Suprapubic skin (tissue), 4 donors: ENCODE measurements around the gene ZBED1. TPM values are rescaled to one million over a fixed set of nuclear protein-coding genes. Genes with fewer than 3 reads are reported as not detected.
"Not testable (repeated sequence)": the region's sequence is repeated elsewhere in the genome, so short reads cannot be mapped to it uniquely, and the experiment has no call there.

Source experiments
- DNase-seq, 2 donors: peaks; one replicate each; pipeline ENCODE4 v3.0.0-alpha.2; 2019; ENCODE audit warnings: low spot score in 2 of 2
- H3K27ac ChIP-seq: fragments of 200-600 bp; sonication (generic); one replicate; pipeline ENCODE4 v1.5.1; 2019
- H3K27me3 ChIP-seq: fragments of 200-600 bp; sonication (generic); one replicate; pipeline ENCODE4 v1.5.1; 2019
- H3K36me3 ChIP-seq: fragments of 200-600 bp; sonication (generic); one replicate; pipeline ENCODE4 v1.5.1; 2019
- H3K4me1 ChIP-seq: fragments of 200-600 bp; sonication (generic); one replicate; pipeline ENCODE4 v1.5.1; 2019
- H3K4me3 ChIP-seq: fragments of 200-600 bp; sonication (generic); one replicate; pipeline ENCODE4 v1.5.1; 2019; ENCODE audit warnings: mild to moderate bottlenecking
- H3K9me3 ChIP-seq: fragments of 200-600 bp; sonication (generic); one replicate; pipeline ENCODE4 v1.5.1; 2019
- CTCF ChIP-seq, 2 donors: fragments of 200-600 bp in 1 of 2; fragments of 450-650 bp in 1 of 2; sonication (generic) in 1 of 2; IDR thresholded peaks; one replicate each; pipeline ENCODE4 v1.5.1; 2016 to 2019; ENCODE audit warnings: antibody characterized with exemption in 2 of 2, mild to moderate bottlenecking in 1 of 2, moderate library complexity in 1 of 2
- EP300 ChIP-seq: sonication (generic); formaldehyde crosslinking; IDR thresholded peaks from one replicate; pipeline ENCODE4 v1.6.1; 2017; ENCODE audit warnings: antibody characterized with exemption
- POLR2A ChIP-seq, 2 donors: fragments of 450-650 bp; IDR thresholded peaks; one replicate each; pipeline ENCODE4 v1.6.1; 2017; ENCODE audit warnings: antibody characterized with exemption in 2 of 2, mild to moderate bottlenecking in 2 of 2, moderate library complexity in 2 of 2
- POLR2AphosphoS5 ChIP-seq, 3 donors: sonication (generic); formaldehyde crosslinking; IDR thresholded peaks; one replicate each; pipeline ENCODE4 v1.6.1; 2017; ENCODE audit warnings: antibody characterized with exemption in 3 of 3
- WGBS: methylation state at CpG from one replicate; pipeline ENCODE4 v1.1.5; 2018; 5-methylcytosine and 5-hydroxymethylcytosine counted together
- total RNA-seq, 4 donors: library from RNA; depleted of rRNA; stranded (reverse); fragments of >200 nt; gene quantifications; one replicate each; pipeline ENCODE4 v1.1.0, GENCODE V29; 2016

The ZBED1 gene
- total RNA-seq, 4 donors from 2014 or later: 41.5 to 67.3 (median 55.1) TPM

GRCh38 chrX:2474280-2474962 is 26.4 kb downstream of the ZBED1 start:
- H3K27me3 ChIP-seq: no peaks in the 10 kb centered on the region
- WGBS: 81% methylated on average over 8 of the region's 20 CpGs
- peak in 1 of 2 donors; percentile 38 for DNase-seq

GRCh38 chrX:2473064-2473463 is 27.7 kb downstream of the ZBED1 start:
- not testable (repeated sequence) for H3K4me3 ChIP-seq, H3K27ac ChIP-seq, H3K36me3 ChIP-seq, H3K27me3 ChIP-seq, H3K4me1 ChIP-seq, H3K9me3 ChIP-seq
- 80% methylated on average over 15 of the region's 15 CpGs for WGBS
- DNase-seq: peak; percentile 5 to 53

More at GRCh38 chrX:2474280-2474962, 26.4 kb downstream of the ZBED1 start:
- Histone ChIP-seq H3K9me3 (no peaks in the 10 kb centered on the region), H3K27ac (no peak overlapping the region), H3K36me3 (no peaks in the 10 kb centered on the region), H3K4me1 (no peaks in the 10 kb centered on the region), H3K4me3 (no peak overlapping the region)
- no peak for TF ChIP-seq POLR2A (IDR thresholded peaks at IDR 0.05)

GRCh38 chrX:2471641-2472040 is 29.1 kb downstream of the ZBED1 start:
- no peaks in the 10 kb centered on the region for H3K36me3 ChIP-seq
- TF ChIP-seq CTCF (IDR thresholded peaks at IDR 0.05): no peak
- TF ChIP-seq POLR2AphosphoS5 (IDR thresholded peaks at IDR 0.05): no peak
- TF ChIP-seq EP300: no peak
- TF ChIP-seq POLR2A (IDR thresholded peaks at IDR 0.05): no peak
- no peak overlapping the region for H3K4me3 ChIP-seq
- H3K4me1 ChIP-seq: no peaks in the 10 kb centered on the region
- H3K9me3 ChIP-seq: no peaks in the 10 kb centered on the region
- no peak for DNase-seq
- H3K27me3 ChIP-seq: no peaks in the 10 kb centered on the region
- no peak overlapping the region for H3K27ac ChIP-seq
- WGBS: 97% methylated on average over 7 of the region's 7 CpGs

GRCh38 chrX:2471126-2471525 is 29.6 kb downstream of the ZBED1 start:
- H3K36me3 ChIP-seq, H3K4me3 ChIP-seq, H3K9me3 ChIP-seq, H3K27ac ChIP-seq, DNase-seq, H3K4me1 ChIP-seq, H3K27me3 ChIP-seq: not testable (repeated sequence)
- WGBS: 93% methylated on average over 10 of the region's 10 CpGs

- H3K36me3 ChIP-seq, H3K4me3 ChIP-seq, DNase-seq, H3K27me3 ChIP-seq, H3K9me3 ChIP-seq, H3K4me1 ChIP-seq, H3K27ac ChIP-seq: not testable (repeated sequence)
- WGBS: 91% methylated on average over 4 of the region's 4 CpGs
These were observed 30.9 kb downstream of the ZBED1 start for GRCh38 chrX:2469852-2470251.

- TF ChIP-seq EP300 (no peak), CTCF (IDR thresholded peaks at IDR 0.05) (no peak), POLR2AphosphoS5 (IDR thresholded peaks at IDR 0.05) (no peak), POLR2A (IDR thresholded peaks at IDR 0.05) (no peak)
- H3K27ac ChIP-seq: no peak overlapping the region
- 80% methylated on average over 15 of the region's 22 CpGs for WGBS
These were observed 31.5 kb downstream of the ZBED1 start for GRCh38 chrX:2469196-2469685.

GRCh38 chrX:2468261-2469195 is 32.2 kb downstream of the ZBED1 start:
- no peaks in the 10 kb centered on the region for H3K36me3 ChIP-seq
- no peaks in the 10 kb centered on the region for H3K4me1 ChIP-seq
- TF ChIP-seq POLR2A (IDR thresholded peaks at IDR 0.05) (no peak), EP300 (no peak), CTCF (IDR thresholded peaks at IDR 0.05) (no peak), POLR2AphosphoS5 (IDR thresholded peaks at IDR 0.05) (no peak)
- WGBS: 81% methylated on average over 27 of the region's 32 CpGs
- DNase-seq: no peak
- H3K27ac ChIP-seq: no peak overlapping the region
- no peaks in the 10 kb centered on the region for H3K9me3 ChIP-seq
- no peak overlapping the region for H3K4me3 ChIP-seq
- H3K27me3 ChIP-seq: no peaks in the 10 kb centered on the region

More at GRCh38 chrX:2469196-2469685, 31.5 kb downstream of the ZBED1 start:
- H3K4me3 ChIP-seq: no peak overlapping the region
- no peaks in the 10 kb centered on the region for H3K4me1 ChIP-seq
- no peaks in the 10 kb centered on the region for H3K36me3 ChIP-seq
- DNase-seq: no peak
- no peaks in the 10 kb centered on the region for H3K9me3 ChIP-seq
- no peaks in the 10 kb centered on the region for H3K27me3 ChIP-seq
